Neuronal stem cell (in vitro differentiated cells): ENCODE results near the gene MINK1.
"Not testable (repeated sequence)": the region's sequence is repeated elsewhere in the genome, so short reads cannot be mapped to it uniquely, and the experiment has no call there.

Experiments
- DNase-seq: peaks from one replicate; pipeline ENCODE4 v3.0.0-alpha.2; 2013; ENCODE audit warnings: low spot score
- H2AFZ ChIP-seq: one replicate; pipeline ENCODE4 v1.6.1; 2013; ENCODE audit warnings: mild to moderate bottlenecking, low read length, inconsistent platforms
- H2AK5ac ChIP-seq: 2 replicates; pipeline ENCODE4 v1.6.1; 2013; ENCODE audit warnings: low read depth, mild to moderate bottlenecking, inconsistent platforms, low read length, moderate library complexity, mixed read lengths
- H2BK120ac ChIP-seq: 2 replicates; pipeline ENCODE4 v1.6.1; 2013; ENCODE audit warnings: low read depth, mild to moderate bottlenecking, inconsistent platforms, low read length, moderate library complexity, mixed read lengths
- H2BK12ac ChIP-seq: one replicate; pipeline ENCODE4 v1.6.1; 2013; ENCODE audit warnings: low read length, inconsistent platforms
- H2BK15ac ChIP-seq: 2 replicates; pipeline ENCODE4 v1.6.1; 2013; ENCODE audit warnings: mild to moderate bottlenecking, low read length, inconsistent platforms, mixed read lengths
- H2BK5ac ChIP-seq: one replicate; pipeline ENCODE4 v1.6.1; 2013; ENCODE audit warnings: inconsistent platforms, mild to moderate bottlenecking, low read length, moderate library complexity
- H3K14ac ChIP-seq: one replicate; pipeline ENCODE4 v1.6.1; 2013; ENCODE audit warnings: low read length, inconsistent platforms
- H3K18ac ChIP-seq: 2 replicates; pipeline ENCODE4 v1.6.1; 2013; ENCODE audit warnings: low read length, inconsistent platforms
- H3K23ac ChIP-seq: 2 replicates; pipeline ENCODE4 v1.6.1; 2013; ENCODE audit warnings: low read depth, mild to moderate bottlenecking, mixed read lengths, low read length, inconsistent platforms; ENCODE audit not compliant: poor library complexity
- H3K27ac ChIP-seq: replicated peaks from 3 replicates; pipeline ENCODE4 v1.5.1; 2013; ENCODE audit warnings: low read length, inconsistent platforms
- H3K27me3 ChIP-seq, 3 experiments: 2 replicates each; pipeline ENCODE4 v1.6.1; 2013; ENCODE audit warnings: low read length in 3 of 3, mild to moderate bottlenecking in 2 of 3, inconsistent platforms in 1 of 3, low read depth in 1 of 3, mixed read lengths in 1 of 3, moderate library complexity in 1 of 3; ENCODE audit not compliant: control insufficient read depth in 3 of 3, insufficient read depth in 3 of 3
- H3K36me3 ChIP-seq, 2 donors: replicated peaks in 1 of 2; 2 replicates each; pipeline ENCODE4 v1.6.1; 2013; ENCODE audit warnings: low read length in 2 of 2; ENCODE audit not compliant: control insufficient read depth in 2 of 2, insufficient read depth in 2 of 2
- H3K4ac ChIP-seq: 2 replicates; pipeline ENCODE4 v1.6.1; 2013; ENCODE audit warnings: inconsistent platforms, mild to moderate bottlenecking, low read length, moderate library complexity
- H3K4me1 ChIP-seq, 2 donors: 1 replicate in 1 of 2; 2 replicates in 1 of 2; pipeline ENCODE4 v1.6.1; 2013; ENCODE audit warnings: low read length in 2 of 2, low read depth in 1 of 2; ENCODE audit not compliant: control insufficient read depth in 2 of 2, insufficient read depth in 1 of 2
- H3K4me2 ChIP-seq: one replicate; pipeline ENCODE4 v1.6.1; 2013; ENCODE audit warnings: mild to moderate bottlenecking, low read length, inconsistent platforms; ENCODE audit not compliant: insufficient read depth, poor library complexity, severe bottlenecking
- H3K4me3 ChIP-seq, 2 donors: 2 replicates each; pipeline ENCODE4 v1.5.1; 2013; ENCODE audit warnings: low read length in 2 of 2, mild to moderate bottlenecking in 2 of 2, inconsistent platforms in 1 of 2, moderate library complexity in 1 of 2
- H3K79me1 ChIP-seq: one replicate; pipeline ENCODE4 v1.6.1; 2013; ENCODE audit warnings: low read depth, mild to moderate bottlenecking, inconsistent platforms, low read length, moderate library complexity
- H3K9ac ChIP-seq: one replicate; pipeline ENCODE4 v1.6.1; 2013; ENCODE audit warnings: mild to moderate bottlenecking, low read depth, low read length, inconsistent platforms; ENCODE audit not compliant: poor library complexity
- H3K9me3 ChIP-seq, 2 donors: replicated peaks in 1 of 2; 2 replicates each; pipeline versions ENCODE3 to v1.6.1; 2013; ENCODE audit warnings: low read length in 2 of 2, mild to moderate bottlenecking in 2 of 2, inconsistent platforms in 1 of 2, low read depth in 1 of 2, mixed read lengths in 1 of 2, moderate library complexity in 1 of 2; ENCODE audit not compliant: control insufficient read depth in 2 of 2, insufficient read depth in 1 of 2
- H4K8ac ChIP-seq: one replicate; pipeline ENCODE4 v1.6.1; 2013; ENCODE audit warnings: low read depth, mild to moderate bottlenecking, inconsistent platforms, low read length, moderate library complexity
- H4K91ac ChIP-seq: one replicate; pipeline ENCODE4 v1.6.1; 2013; ENCODE audit warnings: low read length, low read depth, mild to moderate bottlenecking, inconsistent platforms; ENCODE audit not compliant: poor library complexity
- WGBS, 2 donors: extraction: QIAGEN DNeasy Blood & Tissue Kit; methylation state at CpG; one replicate each; pipeline ENCODE4 v1.1.7; 2013; ENCODE audit warnings: missing lambda C conversion rate in 2 of 2, mixed read lengths in 1 of 2; ENCODE audit not compliant: insufficient read length in 2 of 2, insufficient replicate concordance in 1 of 2; ENCODE audit errors: extremely low coverage in 2 of 2; 5-methylcytosine and 5-hydroxymethylcytosine counted together

Gene MINK1

DNA sequence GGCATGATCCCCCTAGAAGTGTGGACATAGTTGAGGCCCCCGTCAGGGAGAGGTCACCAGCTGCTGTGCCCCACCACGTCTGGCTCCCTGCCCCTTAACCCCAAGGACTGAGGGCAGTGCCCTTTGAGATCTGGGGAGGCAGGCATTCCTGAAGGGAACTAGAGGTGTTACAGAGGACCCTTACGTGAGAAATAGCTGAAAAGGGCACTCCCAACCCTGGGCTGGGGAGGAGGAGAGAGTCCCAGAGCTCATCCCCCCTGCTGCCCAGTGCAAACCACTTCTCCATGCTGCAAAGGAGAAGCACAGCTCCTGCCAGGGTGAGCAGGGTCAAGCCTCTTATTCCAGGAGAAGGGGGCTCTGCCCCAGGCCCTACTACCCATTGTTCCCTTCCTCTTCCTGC, 10.3 kb upstream of the MINK1 start:
- Histone ChIP-seq H3K27me3 (no peaks in the 10 kb centered on the region), H3K4ac (no peak overlapping the region), H3K4me1 (peaks cover 0 to 3% of the 10 kb centered on the region in 2 donors), H3K9ac (peak overlapping the region; percentile 4), H2AK5ac (no peak overlapping the region), H2BK12ac (no peak overlapping the region), H2BK5ac (peak overlapping the region; percentile 71), H3K79me1 (no peaks in the 10 kb centered on the region), H2AFZ (no peak overlapping the region), H3K9me3 (no peaks in the 10 kb centered on the region), H2BK15ac (no peak overlapping the region), H3K4me2 (no peak overlapping the region), H3K14ac (no peak overlapping the region), H3K23ac (no peak overlapping the region), H3K36me3 (peaks cover 18 to 42% of the 10 kb centered on the region in 2 donors), H4K8ac (no peak overlapping the region), H2BK120ac (no peak overlapping the region), H3K27ac (no peak overlapping the region), H3K4me3 (no peak overlapping the region), H4K91ac (no peak overlapping the region), H3K18ac (no peak overlapping the region)
- DNase-seq, result no peak
- no CpG with 5 or more reads among the region's 3 CpGs for WGBS, 2 donors

DNA sequence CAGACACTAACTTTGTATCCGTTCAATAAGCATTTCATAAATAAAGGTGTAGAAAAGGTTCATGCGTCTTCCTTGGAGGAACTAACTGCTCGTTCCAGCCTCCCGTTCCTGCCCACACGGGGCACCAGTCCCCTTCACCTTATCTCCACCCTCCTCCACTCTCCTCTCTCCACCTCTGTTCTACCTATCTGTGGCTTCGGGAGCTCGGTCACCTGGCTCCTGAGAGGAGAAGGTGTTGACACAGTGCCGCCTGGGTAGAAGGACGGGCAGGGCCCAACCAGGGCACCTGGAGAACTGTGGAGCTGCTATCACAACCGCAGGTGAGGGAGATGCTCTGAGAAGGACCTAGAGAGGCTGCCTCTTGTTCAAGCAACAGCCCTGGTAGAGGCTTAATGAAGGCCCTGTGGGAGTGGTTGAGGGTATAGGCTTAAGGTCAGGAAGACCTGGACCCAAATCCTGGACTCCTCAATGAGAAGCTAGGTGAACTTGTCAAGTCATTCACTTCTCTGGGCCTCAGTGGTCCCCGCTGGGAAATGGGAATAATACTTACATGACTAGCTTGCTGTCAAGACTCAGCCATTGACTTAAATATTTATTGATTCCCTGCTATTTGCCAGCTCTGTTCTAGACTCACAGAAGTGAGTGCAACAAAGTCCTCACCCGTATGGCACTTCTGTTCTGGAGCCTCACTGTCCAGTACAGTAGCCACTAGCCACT, 9.6 kb upstream of the MINK1 start:
- Histone ChIP-seq H2BK5ac (peak overlapping the region; percentile 71), H4K8ac (no peak overlapping the region), H3K18ac (no peak overlapping the region), H2BK15ac (no peak overlapping the region), H3K27me3 (no peaks in the 10 kb centered on the region), H2BK12ac (no peak overlapping the region), H3K9me3 (no peaks in the 10 kb centered on the region), H3K36me3 (peaks cover 14 to 37% of the 10 kb centered on the region in 2 donors), H3K4ac (no peak overlapping the region), H4K91ac (no peak overlapping the region), H3K9ac (no peak overlapping the region), H2BK120ac (no peak overlapping the region), H2AK5ac (no peak overlapping the region), H3K4me1 (peaks cover 0 to 3% of the 10 kb centered on the region in 2 donors), H3K4me2 (no peak overlapping the region), H3K79me1 (no peaks in the 10 kb centered on the region), H2AFZ (no peak overlapping the region), H3K23ac (no peak overlapping the region), H3K4me3 (no peak overlapping the region), H3K27ac (no peak overlapping the region), H3K14ac (no peak overlapping the region)
- WGBS, 2 donors, result no CpG with 5 or more reads among the region's 12 CpGs
- no peak for DNase-seq

DNA sequence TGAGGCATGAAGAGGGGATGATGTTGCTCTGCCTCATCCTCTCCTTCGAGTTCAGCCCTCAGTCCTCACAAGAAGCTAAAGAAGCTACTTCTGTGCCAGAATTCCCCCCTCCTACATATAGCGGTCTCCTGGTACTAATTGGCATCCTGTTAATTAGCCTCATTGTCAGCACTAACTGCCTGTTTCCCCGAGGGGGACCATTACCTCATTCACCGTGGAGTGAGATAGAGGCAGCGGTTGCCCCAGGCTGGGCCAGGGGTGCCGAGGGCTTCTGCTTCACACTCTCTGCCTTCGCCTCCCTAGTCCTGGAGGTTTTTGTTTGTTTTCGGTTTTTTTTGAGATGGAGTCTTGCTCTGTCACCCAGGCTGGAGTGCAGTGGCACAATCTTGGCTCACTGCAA, 5.7 kb upstream of the MINK1 start:
- H3K18ac ChIP-seq, result no peak overlapping the region
- H3K4me3 ChIP-seq, result no peak overlapping the region
- H3K4me2 ChIP-seq, result no peak overlapping the region
- no peak overlapping the region for H2BK12ac ChIP-seq
- no peak overlapping the region for H2AK5ac ChIP-seq
- no CpG with 5 or more reads among the region's 8 CpGs for WGBS, 2 donors
- no peak overlapping the region for H3K27ac ChIP-seq
- no peak for DNase-seq
- H3K36me3 ChIP-seq, result peaks cover 9 to 14% of the 10 kb centered on the region in 2 donors
- H3K23ac ChIP-seq, result no peak overlapping the region
- H4K91ac ChIP-seq, result no peak overlapping the region
- H2BK15ac ChIP-seq, result no peak overlapping the region
- no peak overlapping the region for H2BK120ac ChIP-seq
- H4K8ac ChIP-seq, result no peak overlapping the region
- no peaks in the 10 kb centered on the region for H3K27me3 ChIP-seq
- no peaks in the 10 kb centered on the region for H3K79me1 ChIP-seq
- H3K14ac ChIP-seq, result no peak overlapping the region
- no peaks in the 10 kb centered on the region for H3K9me3 ChIP-seq
- H3K4ac ChIP-seq, result no peak overlapping the region
- H2AFZ ChIP-seq, result no peak overlapping the region
- peaks cover 0 to 3% of the 10 kb centered on the region in 2 donors for H3K4me1 ChIP-seq
- no peak overlapping the region for H2BK5ac ChIP-seq
- no peak overlapping the region for H3K9ac ChIP-seq

DNA sequence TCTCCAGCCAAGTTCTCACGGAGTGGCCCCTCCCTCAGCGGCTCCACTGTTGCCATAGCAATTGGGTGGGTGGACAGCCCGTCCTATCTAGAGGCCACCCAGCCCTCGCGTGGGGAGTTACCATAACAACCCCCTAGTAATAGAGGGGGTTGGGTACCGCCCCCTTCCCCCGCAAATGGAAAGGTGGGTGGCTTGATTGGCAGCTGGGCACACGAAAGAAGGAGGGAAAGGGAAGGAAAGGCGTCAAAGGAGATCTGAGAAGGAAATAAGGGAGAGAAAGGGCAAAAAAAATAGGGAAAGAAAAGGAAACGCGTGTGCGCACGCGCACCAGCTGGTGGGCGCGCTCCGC, 337 bp upstream of the MINK1 start:
- not testable (repeated sequence) for H3K4me1 ChIP-seq, H3K79me1 ChIP-seq, H4K91ac ChIP-seq, H3K23ac ChIP-seq, H2BK5ac ChIP-seq, H3K9me3 ChIP-seq, H3K4ac ChIP-seq, H2BK120ac ChIP-seq, H4K8ac ChIP-seq, H2AK5ac ChIP-seq, H2BK12ac ChIP-seq, H3K14ac ChIP-seq, H2BK15ac ChIP-seq, H3K27me3 ChIP-seq, H3K9ac ChIP-seq, DNase-seq
- WGBS, 2 donors, result no CpG with 5 or more reads among the region's 17 CpGs
- H3K18ac ChIP-seq, result peak overlapping the region; percentile 59
- peak overlapping the region; percentile 78 to 97 for H3K4me3 ChIP-seq
- peak overlapping the region; percentile 61 for H3K27ac ChIP-seq
- peaks cover 2 to 12% of the 10 kb centered on the region in 2 donors for H3K36me3 ChIP-seq
- H3K4me2 ChIP-seq, result peak overlapping the region; percentile 99
- H2AFZ ChIP-seq, result peak overlapping the region; percentile 91
